HG02759 (cell line): Measurements from ENCODE around the gene MACROD2.

Experiments
- ATAC-seq: cut with Tn5 transposase; IDR thresholded peaks from one replicate; pipeline ENCODE4 v1.9.1; 2021; ENCODE audit warnings: mild to moderate bottlenecking, moderate library complexity; ENCODE audit not compliant: unreplicated experiment

MACROD2 gene

DNA sequence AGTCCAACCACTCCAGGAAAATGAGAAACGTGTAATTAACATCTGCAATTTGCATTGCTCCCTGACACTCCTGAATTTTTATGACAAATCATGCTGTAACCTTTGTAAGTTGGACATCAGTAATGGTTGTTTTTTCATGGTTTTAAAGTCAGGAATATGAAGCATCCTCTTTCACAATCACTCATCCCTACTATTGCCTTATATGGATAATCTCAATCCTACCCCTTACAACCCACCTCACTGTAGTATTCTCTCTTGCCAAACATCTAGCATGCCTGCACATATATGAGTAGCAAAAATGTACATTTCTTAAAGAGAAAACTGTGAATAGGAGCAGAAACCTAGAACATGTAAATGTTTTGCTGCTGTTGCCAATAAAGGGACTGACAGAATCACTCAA, 1848.5 kb downstream of the MACROD2 start:
- no peak for ATAC-seq

DNA sequence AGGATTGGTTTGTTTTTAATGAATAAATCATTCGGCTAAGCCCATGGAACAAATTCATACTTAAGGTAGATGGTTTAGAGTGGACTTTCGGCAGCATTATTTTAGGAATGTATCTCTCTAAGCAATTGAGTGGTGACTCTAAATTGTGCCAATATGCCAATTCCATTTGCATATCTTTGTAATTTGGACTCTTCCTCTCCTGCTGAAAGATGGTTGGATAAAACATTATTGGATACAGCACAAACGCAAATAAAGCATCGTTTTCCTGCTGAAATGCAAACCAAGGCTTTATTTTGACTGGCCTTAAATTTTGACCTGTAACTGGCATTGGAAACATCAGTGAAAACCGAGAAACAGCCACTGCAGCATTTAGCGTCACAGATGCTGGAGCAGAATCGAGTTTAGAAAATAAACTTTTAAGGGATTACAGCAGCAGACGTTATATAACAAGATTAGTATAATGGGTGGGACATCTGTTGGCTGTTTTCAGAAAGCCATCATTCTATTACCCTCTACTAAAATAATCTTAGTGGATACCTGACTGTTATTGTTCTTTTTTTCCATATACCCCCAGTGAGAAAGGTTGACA, 1852.0 kb downstream of the MACROD2 start:
- no peak for ATAC-seq

DNA sequence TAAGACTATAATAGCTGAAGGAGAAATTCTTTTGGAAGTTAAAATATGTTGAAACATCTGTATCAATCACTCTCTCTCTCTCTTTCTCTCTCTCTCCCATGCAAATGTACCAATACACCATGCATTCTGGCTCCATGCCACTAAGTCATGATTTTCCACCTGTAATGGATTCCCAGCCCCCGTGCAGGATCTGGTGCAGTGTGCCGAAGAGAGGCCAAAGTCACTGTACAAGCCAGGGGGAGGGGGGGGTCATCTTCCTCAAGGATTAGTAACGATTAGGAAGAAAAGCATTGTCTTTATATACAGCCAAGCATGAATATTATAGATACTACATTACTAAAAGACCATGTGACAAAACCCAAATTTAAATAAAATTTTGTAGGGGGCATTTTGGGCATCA, 1852.8 kb downstream of the MACROD2 start:
- ATAC-seq = no peak

DNA sequence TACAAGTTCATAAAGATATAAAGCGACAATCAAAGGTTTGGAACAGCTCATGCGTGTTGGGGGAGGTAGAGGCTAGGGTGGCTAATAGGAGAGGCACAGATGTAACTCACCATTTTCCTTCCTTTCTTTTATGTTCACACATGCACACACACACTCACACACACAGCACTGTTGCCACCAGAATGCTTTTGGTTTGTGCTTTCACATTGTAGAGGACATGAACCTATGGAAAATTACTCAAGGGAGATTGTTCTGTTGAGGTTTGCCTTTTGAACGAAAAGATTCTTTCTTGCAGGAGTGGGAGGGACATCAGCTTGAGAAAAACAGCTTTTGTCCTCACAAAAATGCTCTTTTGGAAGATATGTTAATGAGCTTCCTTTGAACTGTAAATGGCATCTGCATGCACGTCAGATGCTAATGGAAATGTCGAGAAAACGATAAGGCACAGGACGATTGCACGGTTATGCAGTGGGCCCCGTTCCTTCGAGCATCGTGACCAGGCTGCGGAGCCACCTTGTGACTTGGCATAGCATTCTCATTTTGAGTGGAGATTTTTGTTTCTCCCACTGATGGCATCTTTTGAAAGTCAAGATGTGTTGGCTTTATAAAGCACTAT, 1853.8 kb downstream of the MACROD2 start:
- ATAC-seq = no peak

DNA sequence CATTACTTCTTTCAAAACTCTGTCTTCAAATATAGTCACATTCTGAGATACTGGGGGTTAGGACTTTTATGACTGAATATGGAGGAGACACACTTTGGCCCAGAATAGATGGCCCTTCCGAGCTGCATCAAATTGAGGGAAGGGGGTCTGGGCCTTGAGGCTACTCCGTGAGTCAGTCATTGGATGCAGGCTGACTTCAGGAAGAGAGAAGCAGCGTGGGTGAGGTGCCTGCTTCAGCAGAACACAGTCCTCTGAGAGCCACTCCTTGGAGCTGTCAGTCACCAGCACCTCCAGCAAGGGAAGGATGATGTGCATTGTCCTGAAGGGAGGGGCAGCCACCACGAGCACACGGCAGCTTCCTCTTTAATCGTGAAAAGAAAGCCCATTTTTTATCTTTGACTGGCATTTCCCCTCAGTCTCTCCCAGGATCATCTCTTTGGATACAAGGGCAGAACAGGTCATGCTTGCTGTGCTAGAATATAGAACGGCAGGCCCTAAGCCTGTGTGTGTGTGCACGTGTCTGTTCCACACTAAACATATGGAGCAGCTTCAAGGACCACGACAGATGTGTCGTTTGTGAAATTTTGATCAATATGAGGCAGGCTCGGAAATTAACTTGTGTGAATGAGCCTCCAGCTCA, 1856.4 kb downstream of the MACROD2 start:
- ATAC-seq = no peak

DNA sequence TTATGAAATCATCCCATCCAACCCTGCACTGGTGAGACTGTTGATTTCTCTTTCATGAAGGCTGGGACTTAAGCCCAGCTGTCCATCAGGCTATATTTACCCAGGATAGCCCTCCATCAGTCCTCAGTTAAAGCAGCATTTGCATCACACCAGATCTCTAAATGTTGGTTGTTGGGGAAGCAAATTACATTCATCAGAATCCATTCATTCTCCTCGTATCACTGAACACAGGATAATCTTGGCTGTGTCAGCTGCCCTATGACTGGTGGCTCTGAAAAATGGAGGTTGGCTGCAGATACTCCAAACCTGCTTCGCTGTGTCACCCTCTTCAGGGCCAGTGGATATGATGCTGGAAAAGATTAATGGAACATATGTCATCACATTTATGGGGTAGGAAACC, 1859.6 kb downstream of the MACROD2 start:
- no peak for ATAC-seq

DNA sequence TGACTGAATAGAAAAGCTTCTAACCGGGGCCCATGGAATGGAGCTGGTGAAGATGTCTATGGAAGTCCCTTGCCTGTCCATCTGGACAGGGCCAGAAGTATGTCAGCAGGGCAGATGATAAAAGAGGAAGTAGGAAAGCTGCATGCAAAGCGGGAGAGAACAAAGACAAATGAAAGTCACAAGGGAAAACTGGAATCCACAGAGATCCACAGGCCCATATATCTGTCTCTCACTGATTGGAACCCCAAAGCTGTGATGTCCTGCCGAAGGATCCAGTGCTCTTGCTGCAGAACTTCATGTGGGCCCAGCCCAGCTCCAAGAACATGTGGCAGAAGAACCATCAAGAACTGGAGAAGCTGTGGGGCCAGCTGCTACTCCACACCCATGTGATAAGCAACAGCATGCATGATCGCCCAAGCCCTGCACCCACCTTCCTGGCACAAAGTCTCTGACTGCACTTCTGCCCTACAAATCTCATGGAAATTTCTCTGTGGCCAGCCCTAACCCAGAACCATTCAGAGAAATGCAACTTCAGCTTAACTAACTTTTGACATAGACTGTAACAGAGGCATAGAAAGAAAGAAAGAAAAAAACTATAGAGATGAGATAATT, 1862.0 kb downstream of the MACROD2 start:
- peak; percentile 87 for ATAC-seq

DNA sequence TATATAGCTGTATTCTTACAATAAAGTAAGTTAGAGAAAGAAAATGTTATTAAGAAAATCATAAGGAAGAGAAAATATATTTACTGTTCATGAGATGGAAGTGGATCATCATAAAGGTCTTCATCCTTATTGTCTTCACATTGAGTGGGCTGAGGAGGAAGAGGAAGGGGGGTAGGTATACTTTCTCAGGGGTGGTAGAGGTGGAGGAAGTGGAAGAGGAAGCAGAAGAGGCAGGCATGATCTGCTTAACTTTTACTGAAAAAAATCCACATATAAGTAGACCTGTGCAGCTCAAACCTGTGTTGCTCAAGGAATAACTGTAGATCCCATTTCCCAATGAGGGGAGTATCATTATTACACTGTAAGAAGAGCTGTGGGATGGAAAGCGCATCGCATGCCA, 1863.7 kb downstream of the MACROD2 start:
- ATAC-seq = no peak

DNA sequence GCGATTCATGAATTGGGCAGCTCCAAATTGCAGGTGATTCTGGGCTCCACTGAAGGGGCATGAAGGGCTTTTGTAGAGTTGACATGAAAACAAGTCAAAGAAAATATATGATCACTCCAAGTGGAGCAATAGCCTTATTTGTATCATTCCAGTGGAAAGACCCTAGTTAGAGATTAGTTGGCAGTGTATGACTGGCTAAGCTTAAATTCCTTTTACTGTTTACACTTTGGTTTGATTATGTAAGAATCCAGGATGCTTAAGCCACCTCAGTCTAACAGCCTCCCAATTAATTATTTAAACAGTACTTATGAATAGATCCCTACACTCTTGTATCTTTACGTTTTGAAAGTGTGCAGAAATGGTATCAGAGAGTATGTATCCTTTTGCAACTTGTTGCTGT, 1865.5 kb downstream of the MACROD2 start:
- no peak for ATAC-seq

DNA sequence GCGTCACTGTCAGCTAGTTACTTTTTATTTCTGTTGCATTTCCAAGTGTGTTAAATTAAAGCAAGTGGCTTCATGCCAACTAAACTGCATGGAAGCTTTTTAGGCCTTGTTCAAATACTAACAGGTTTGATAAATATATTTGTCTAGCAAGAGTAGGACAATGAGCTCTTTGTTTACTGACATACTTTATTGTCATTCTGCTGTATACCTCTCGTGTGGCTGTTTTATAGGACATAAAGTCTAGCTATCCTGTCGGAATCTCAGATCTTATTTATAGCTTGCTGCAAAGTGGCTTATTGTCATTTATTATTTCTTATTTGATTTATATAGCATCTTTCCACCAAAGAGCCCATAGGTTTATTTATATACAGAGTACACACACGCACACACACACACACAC, 1866.9 kb downstream of the MACROD2 start:
- no peak for ATAC-seq

DNA sequence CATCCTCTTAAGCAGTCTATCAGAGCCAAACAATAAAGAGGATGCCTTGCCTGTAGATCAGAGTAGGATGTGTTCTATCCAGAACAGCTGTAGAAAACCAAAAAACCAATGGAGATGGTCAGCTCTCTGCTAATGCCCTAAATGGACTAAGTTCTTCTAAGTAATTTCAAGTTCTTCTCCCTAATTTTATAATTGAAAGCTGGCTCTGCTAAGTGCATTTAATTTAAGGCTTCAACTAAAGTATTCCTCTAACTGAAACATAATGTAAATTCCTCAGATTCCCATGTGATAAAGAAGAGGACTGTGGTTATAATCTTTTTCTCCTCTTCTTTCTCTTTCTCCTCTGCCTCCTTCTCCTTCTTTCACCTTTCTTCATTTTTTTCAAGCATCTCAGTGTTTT, 1868.4 kb downstream of the MACROD2 start:
- ATAC-seq = no peak

DNA sequence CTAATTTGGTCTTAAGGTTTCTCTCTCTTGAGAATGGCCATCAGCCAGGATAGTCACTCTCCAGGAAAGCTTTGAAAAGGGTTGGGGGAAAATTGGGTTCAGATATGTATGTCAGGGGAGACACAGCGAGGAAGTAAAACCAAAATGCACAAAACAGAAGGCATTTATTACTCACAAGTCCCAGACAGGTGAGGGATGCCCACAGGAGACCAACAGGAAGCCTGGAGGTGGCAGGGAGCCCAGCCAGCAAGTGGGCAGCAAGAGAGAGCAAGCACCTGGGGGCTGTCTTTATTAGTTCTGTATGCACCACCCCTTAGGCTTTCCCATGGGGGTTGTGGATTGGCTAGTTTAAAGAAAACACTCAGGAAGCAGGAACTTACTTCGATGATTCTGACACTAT, 1870.2 kb downstream of the MACROD2 start:
- no peak for ATAC-seq

DNA sequence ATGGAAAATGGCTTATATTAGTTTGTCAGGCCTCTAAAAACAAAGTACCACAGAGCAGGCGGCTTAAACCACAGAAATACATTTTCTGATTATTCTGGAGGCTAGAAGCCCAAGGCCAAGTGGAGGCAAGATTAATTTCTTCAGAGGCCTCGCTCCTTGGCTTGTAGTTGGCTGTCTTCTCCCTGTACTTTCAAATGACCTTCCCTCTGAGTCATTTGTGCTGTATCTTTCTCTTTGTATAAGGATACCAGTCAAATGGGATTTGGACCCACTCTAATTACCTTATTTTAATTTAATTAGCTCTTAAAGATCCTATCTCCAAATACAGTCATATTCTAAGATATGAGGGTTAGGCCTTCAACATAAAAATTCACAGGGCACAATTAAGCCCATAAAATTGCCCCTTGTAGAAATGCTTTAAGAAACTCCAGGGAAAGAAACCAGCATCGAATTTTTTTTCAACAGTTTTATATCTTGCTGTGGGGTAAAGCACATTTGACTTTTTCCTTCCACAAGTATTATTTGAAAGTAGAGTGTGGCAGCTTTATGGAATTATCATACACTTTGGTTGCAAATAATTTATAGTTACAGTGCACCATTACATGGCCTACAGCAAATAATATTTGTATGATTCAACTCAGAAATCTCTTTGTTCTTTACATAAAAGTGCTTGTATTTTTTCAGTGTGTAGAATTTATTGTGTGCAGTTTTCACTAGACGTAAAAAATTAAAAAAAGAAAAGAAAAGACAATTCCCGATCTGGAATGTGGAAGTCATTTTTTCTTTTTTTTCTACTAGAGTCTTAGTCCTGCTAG, 1871.8 kb downstream of the MACROD2 start:
- ATAC-seq = no peak

DNA sequence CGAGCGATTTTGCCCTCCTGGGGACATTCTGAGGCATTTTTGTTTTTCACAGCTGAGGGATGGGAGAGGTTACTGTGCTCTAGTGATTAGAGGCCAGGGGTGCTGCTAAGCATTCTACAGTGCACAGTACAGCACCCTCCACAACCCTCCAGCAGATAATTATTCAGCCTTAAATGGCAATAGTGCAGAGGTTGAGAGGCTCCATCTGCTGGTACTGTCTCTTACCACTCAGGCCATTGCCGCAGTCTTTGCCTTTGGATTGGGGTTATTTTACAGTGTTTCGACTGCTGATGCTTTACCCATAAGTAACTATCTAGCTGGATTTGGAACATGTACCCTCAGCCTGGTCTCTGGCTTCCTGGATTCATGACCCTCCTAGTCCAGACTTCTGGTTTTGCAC, 1872.6 kb downstream of the MACROD2 start:
- ATAC-seq = no peak

DNA sequence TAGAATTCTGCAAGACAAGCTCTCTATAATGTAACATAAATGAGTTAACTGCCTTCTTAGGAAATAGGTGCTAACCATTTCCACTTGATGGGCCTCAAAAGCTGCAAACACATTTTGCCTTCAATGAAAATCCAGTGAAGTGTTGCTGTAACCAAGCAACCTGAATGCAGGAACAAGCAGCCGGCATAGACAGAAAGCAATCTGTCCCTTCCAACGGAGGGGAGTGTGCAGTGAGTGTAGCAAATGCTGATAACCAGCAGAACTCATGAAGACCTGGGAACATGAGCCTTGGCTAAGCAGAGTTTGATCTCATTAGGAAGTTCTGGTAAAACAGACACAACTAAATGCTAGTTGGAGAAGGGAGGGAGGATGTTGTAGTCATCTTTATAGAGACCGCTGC, 1880.1 kb downstream of the MACROD2 start:
- ATAC-seq = no peak

DNA sequence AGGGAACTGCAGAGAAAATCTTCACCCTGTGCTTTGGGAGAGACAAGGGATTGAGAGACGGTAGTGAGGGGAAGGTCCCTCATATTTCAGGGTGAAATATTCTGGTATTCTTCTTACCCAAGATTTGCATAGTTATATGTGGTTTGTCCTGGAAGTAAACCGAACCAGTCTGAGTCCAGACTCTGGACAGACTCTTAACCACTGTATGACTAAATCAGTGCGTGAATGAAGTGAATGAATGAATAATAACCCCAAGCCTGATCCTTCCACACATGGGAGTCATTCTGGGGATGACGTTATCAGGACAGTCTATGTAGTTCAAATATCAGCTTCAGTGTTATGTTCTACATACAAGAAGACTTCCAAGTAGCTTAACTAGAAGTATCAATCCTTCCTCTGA, 1887.2 kb downstream of the MACROD2 start:
- peak; percentile 69 for ATAC-seq

DNA sequence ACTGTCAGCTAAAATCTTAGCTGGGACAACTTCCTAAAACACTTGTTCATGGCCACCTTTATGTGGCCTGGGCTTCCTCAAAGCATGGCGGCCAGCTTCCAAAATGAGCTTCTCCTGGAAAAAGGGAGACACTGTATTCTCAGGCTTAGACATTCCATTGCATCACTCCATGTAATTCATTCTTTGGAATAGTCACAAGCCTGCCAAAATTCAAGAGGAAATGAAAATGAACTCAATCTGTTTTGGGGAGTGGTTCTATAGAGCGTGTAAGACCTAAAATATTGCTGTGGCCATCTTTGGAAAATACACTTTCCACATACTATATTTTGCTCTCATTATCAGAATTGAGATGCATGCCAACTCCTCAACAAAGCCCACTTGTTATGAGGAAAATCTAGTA, 1890.9 kb downstream of the MACROD2 start:
- no peak for ATAC-seq

DNA sequence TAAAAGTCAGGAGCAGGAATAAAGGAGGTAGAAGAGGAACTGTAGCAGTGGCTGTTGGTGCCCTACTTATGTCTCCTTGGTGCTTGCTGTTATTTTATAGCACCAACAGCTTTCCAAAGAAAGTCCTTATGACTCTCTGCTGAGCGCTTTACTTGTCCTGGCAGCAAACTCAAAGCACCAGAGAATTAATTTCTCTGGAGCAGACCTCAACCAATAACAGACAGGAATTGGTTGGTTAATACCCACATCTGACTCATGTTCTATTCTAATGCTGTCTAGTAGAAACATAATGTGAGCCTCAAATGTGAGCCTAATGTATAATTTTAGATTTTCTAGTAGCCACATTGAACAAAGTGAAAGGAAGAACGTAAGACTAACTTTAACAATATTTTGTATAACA, 1892.1 kb downstream of the MACROD2 start:
- ATAC-seq = no peak

DNA sequence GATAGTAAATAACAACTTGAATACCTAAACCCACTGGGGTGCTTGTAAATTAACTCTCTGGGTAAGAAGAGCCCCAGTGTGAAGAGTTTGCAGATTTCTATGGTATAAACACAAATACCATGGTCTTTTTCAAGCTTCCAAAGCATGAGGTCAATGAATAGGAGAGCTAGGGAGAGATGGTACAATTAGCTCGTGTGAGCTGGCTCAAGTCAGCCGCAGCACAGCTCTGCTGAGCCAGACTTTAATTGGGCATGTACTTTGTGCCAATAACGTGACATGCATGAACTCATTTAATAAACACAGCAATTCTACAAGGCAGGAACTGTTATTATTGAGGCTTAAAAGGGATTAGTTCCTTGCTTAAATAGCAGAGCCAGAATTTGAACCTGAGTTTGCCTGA, 1893.7 kb downstream of the MACROD2 start:
- ATAC-seq = no peak

DNA sequence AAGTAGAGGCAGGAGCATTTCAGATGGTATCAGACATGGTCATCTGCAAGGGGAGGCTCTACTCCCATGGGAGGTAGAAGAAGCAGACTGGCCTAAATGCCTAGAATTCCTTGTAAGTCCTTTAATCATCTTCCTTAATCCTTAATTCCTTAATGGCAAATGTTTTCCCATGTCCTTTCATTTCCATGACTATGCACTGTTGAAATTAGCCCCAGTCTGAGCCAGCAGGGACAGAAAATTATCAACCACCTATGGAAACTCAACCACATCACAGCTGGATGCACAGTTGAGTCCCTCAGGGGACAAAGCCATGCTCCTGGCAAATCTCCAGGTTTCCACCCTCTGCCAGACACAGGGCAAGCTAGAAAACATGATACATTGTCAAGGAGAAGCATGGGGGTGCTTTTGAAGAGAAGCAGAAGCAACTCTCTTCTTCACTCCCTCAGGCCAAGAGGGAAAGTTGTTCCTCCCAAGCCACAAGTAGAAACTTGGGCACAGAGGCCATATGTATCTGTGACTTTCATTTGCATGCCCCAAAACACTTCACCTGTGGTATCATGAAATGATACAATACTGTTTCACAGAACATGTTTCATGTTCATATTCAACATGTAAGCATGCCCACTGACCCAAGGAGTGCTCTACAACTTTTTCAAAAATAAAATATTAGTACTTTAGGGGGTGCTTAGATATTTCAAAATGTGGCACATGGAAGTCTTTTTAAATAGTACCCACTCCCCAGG, 1894.4 kb downstream of the MACROD2 start:
- ATAC-seq = no peak
